Measurements from ENCODE around the gene RNASEL. TPM values are rescaled to one million over a fixed set of nuclear protein-coding genes. Genes with fewer than 3 reads are reported as not detected.

The RNASEL gene
- total and polyA plus RNA-seq, 2 experiments from 2014 or later = 0.87 to 2.2 TPM

DNA sequence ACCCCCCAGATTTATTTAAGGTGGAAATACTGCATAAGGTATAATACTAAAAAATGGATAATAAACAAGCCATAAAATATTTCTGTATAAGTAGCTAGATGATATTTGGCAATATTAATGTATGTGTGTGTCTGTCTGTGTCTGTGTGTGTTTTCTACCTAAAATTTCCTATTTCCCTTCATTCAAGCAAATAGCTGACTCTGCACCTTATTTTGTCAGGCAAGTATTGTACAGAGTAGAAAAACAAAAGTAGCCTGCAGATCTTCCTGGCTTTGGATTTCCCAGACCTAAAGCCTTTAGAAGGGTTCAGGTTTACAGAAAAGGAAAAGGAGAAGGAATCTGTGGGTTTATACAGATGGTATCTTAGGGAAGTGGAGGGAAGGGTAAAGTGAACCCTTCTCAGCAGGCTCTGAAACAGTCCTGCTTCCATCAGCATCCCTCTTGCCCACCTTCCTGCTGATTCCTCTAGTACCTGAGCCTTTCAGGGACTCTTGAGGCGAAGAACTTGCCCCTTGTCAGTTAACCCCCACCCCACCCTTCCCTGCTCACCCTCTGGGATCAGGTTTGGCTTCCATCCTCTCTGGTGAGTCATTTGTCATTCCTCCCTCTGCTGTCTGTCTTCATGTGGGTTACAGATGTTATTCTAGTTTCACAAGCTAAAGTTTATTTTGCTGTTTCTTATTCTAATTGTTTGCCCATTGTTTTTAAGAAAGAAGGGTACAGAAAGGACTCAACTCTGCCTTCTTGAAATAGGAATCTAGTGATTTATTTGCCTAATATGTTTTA is 36.9 kb upstream of the RNASEL start:
- Histone ChIP-seq H3K4me3 (no peak overlapping the region), H3K27me3 (no peaks in the 10 kb centered on the region), H3K4me1 (ENCODE audit: low read depth) (no peaks in the 10 kb centered on the region), H3K9me3 (ENCODE audit: low read depth) (no peaks in the 10 kb centered on the region), H3K36me3 (no peaks in the 10 kb centered on the region), H3K27ac (no peak overlapping the region)
- TF ChIP-seq, protein P1, sequence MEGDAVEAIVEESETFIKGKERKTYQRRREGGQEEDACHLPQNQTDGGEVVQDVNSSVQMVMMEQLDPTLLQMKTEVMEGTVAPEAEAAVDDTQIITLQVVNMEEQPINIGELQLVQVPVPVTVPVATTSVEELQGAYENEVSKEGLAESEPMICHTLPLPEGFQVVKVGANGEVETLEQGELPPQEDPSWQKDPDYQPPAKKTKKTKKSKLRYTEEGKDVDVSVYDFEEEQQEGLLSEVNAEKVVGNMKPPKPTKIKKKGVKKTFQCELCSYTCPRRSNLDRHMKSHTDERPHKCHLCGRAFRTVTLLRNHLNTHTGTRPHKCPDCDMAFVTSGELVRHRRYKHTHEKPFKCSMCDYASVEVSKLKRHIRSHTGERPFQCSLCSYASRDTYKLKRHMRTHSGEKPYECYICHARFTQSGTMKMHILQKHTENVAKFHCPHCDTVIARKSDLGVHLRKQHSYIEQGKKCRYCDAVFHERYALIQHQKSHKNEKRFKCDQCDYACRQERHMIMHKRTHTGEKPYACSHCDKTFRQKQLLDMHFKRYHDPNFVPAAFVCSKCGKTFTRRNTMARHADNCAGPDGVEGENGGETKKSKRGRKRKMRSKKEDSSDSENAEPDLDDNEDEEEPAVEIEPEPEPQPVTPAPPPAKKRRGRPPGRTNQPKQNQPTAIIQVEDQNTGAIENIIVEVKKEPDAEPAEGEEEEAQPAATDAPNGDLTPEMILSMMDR (IDR thresholded peaks at IDR 0.05; ENCODE audit: low read depth, low read length) = no peak
- peak in 1 of 2 donors; percentile 41 for DNase-seq (ENCODE audit: low read depth in 1 of 2, low spot score in 1 of 2)

DNA sequence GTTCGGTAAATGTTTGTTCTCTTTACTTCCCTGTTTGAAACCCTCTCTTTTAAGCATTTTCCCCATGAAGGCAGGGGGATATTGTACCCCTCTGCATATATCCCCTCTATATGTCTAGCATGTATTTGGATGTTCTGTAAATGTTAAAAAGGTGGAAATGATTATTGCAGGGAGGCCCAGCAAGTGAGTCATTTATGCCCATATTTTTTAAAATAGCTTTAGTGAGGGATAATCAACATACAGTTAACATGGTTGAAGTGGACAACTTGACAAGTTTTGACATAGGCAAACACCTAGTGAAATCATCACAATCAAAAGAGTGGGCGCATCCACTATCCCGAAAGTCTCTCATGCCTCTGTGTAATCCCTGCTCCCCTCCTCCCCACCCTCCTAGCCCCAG is 36.0 kb upstream of the RNASEL start:
- no peak for DNase-seq (ENCODE audit: low read depth in 1 of 2, low spot score in 1 of 2)
- no peaks in the 10 kb centered on the region for H3K36me3 ChIP-seq
- TF ChIP-seq, protein P1 (IDR thresholded peaks at IDR 0.05; ENCODE audit: low read depth, low read length) = no peak
- no peaks in the 10 kb centered on the region for H3K4me1 ChIP-seq (ENCODE audit: low read depth)
- H3K27me3 ChIP-seq = no peaks in the 10 kb centered on the region
- H3K9me3 ChIP-seq (ENCODE audit: low read depth) = no peaks in the 10 kb centered on the region
- no peak overlapping the region for H3K27ac ChIP-seq
- no peak overlapping the region for H3K4me3 ChIP-seq

DNA sequence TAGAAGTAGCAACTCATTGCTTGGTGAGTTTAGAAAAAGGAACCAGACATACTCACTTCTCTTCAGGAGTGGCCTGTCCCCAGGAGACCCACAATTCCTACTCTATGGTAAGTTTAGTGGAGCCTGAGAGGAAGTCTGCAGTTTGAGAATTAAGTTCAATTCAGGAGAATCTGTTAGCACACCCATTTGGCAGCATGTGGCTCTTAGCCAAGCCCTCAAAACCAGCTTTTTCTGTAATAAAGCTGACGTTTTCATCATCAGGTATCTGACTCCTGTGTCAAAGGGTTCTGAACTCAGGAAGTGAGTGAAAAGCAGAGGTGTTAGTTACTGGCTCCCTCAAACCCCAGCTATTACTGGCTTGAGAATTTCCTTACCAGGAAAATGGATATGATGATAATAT is 35.5 kb upstream of the RNASEL start:
- H3K9me3 ChIP-seq (ENCODE audit: low read depth) = no peaks in the 10 kb centered on the region
- DNase-seq (ENCODE audit: low read depth in 1 of 2, low spot score in 1 of 2) = no peak
- H3K4me3 ChIP-seq = no peak overlapping the region
- TF ChIP-seq, protein P1 (IDR thresholded peaks at IDR 0.05; ENCODE audit: low read depth, low read length) = no peak
- H3K27me3 ChIP-seq = no peaks in the 10 kb centered on the region
- H3K36me3 ChIP-seq = no peaks in the 10 kb centered on the region
- no peaks in the 10 kb centered on the region for H3K4me1 ChIP-seq (ENCODE audit: low read depth)
- H3K27ac ChIP-seq = no peak overlapping the region

DNA sequence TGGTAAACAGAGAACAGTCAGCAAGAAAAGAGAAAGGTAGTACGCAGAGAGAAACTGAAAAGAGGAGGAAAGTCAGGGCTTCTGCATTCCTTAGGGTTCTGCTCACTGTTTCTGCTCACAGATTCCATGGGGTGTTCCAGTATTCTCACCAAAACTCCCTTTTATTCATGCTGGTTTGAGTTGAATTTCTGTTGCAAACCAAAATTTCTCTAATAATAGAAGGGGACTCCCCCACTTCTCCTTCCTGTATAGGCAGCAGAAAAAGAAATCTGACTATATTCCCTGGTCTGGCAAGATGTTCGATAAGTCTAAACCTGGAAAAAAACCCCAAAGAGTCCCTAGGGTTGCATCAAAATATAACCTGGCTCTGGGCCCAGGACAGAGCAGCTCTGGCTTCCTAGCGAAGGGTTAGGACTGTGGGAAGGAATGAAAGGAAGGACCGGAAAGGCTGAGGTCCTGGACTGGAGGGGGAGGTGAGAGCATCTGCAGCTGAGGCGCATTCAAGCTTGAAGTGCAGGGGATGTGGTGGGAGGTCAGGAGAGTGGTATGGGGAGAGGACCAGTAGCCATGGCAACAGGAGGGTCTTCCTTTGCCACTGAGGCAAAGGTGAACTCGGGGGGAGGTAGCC is 34.0 kb upstream of the RNASEL start:
- no peak overlapping the region for H3K27ac ChIP-seq
- H3K9me3 ChIP-seq (ENCODE audit: low read depth) = no peaks in the 10 kb centered on the region
- no peak overlapping the region for H3K4me3 ChIP-seq
- peak in 1 of 2 donors; percentile 78 for DNase-seq (ENCODE audit: low read depth in 1 of 2, low spot score in 1 of 2)
- TF ChIP-seq, protein P1 (IDR thresholded peaks at IDR 0.05; ENCODE audit: low read depth, low read length) = no peak
- H3K4me1 ChIP-seq (ENCODE audit: low read depth) = no peaks in the 10 kb centered on the region
- no peaks in the 10 kb centered on the region for H3K27me3 ChIP-seq
- no peaks in the 10 kb centered on the region for H3K36me3 ChIP-seq

DNA sequence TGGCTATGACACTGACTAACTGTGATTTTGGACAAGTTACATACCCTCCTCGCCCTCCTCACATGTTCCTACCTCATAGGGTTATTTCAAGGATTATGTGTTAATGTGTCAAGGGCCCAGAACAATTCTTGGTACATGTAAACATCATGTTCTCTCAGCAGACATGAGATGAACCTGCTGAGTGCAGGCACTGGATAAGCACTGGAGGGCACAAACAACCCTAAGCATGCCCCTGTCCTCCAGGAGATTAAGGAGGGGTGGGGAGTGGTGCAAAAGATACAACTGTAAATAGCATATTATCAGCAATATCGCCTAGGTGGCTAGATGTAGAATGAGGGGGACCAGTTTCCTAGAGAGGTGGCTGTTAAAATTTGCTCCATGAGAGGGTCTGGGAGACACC is 32.9 kb upstream of the RNASEL start:
- no peak overlapping the region for H3K27ac ChIP-seq
- no peaks in the 10 kb centered on the region for H3K36me3 ChIP-seq
- no peaks in the 10 kb centered on the region for H3K27me3 ChIP-seq
- H3K4me3 ChIP-seq = no peak overlapping the region
- no peaks in the 10 kb centered on the region for H3K4me1 ChIP-seq (ENCODE audit: low read depth)
- TF ChIP-seq, protein P1 (IDR thresholded peaks at IDR 0.05; ENCODE audit: low read depth, low read length) = no peak
- no peaks in the 10 kb centered on the region for H3K9me3 ChIP-seq (ENCODE audit: low read depth)
- no peak for DNase-seq (ENCODE audit: low read depth in 1 of 2, low spot score in 1 of 2)
